ENCODE results near the gene ABCA1. TPM values are rescaled to one million over a fixed set of nuclear protein-coding genes. Genes with fewer than 3 reads are reported as not detected.

Gene ABCA1
- total RNA-seq, 2 donors from 2014 or later: 21.6 to 34.8 TPM

- Mint-ChIP-seq H3K27me3 (ENCODE audit: insufficient read depth) (peaks cover 15% of the 10 kb centered on the region), H3K27ac (no peak overlapping the region), H3K4me3 (no peak overlapping the region), H3K4me1 (peaks cover 10% of the 10 kb centered on the region), H3K9me3 (no peaks in the 10 kb centered on the region), H3K36me3 (ENCODE audit: low read depth) (no peaks in the 10 kb centered on the region)
- Histone ChIP-seq H3K4me1 (ENCODE audit: control insufficient read depth, insufficient read depth, low read length) (no peaks in the 10 kb centered on the region), H3K36me3 (ENCODE audit: control insufficient read depth, insufficient read depth, low read length) (no peaks in the 10 kb centered on the region), H3K27me3 (ENCODE audit: control insufficient read depth, insufficient read depth, low read length, poor library complexity, severe bottlenecking) (no peaks in the 10 kb centered on the region), H3K9me3 (ENCODE audit: control insufficient read depth, low read length) (no peaks in the 10 kb centered on the region), H3K27ac (ENCODE audit: low read depth, low read length) (no peak overlapping the region), H3K9ac (ENCODE audit: extremely low read depth, low read length, poor library complexity, severe bottlenecking) (no peak overlapping the region), H3K4me3 (ENCODE audit: low read length) (no peak overlapping the region)
- no peak for DNase-seq
- no peak for TF ChIP-seq CTCF (conservative IDR thresholded peaks at IDR 0.05)
- WGBS, 2 experiments (ENCODE audit: insufficient coverage in 1 of 2, insufficient read length in 1 of 2): 76 to 85% methylated on average over 8 of the region's 8 CpGs
These were observed 46.4 kb upstream of the ABCA1 start for GRCh38 chr9:104974053-104974962.

- 90 to 98% methylated on average over 4 of the region's 4 CpGs for WGBS, 2 experiments (ENCODE audit: insufficient coverage in 1 of 2, insufficient read length in 1 of 2)
- TF ChIP-seq CTCF (conservative IDR thresholded peaks at IDR 0.05): no peak
- Histone ChIP-seq H3K36me3 (ENCODE audit: control insufficient read depth, insufficient read depth, low read length) (no peaks in the 10 kb centered on the region), H3K27me3 (ENCODE audit: control insufficient read depth, insufficient read depth, low read length, poor library complexity, severe bottlenecking) (no peaks in the 10 kb centered on the region), H3K4me3 (ENCODE audit: low read length) (no peak overlapping the region), H3K9ac (ENCODE audit: extremely low read depth, low read length, poor library complexity, severe bottlenecking) (no peak overlapping the region), H3K27ac (ENCODE audit: low read depth, low read length) (no peak overlapping the region), H3K9me3 (ENCODE audit: control insufficient read depth, low read length) (no peaks in the 10 kb centered on the region), H3K4me1 (ENCODE audit: control insufficient read depth, insufficient read depth, low read length) (no peaks in the 10 kb centered on the region)
- no peak overlapping the region for H3K4me3 Mint-ChIP-seq
- H3K36me3 Mint-ChIP-seq (ENCODE audit: low read depth): no peaks in the 10 kb centered on the region
- H3K27ac Mint-ChIP-seq: no peak overlapping the region
- H3K9me3 Mint-ChIP-seq: no peaks in the 10 kb centered on the region
- no peak for DNase-seq
- peaks cover 15% of the 10 kb centered on the region for H3K27me3 Mint-ChIP-seq (ENCODE audit: insufficient read depth)
- H3K4me1 Mint-ChIP-seq: peaks cover 19% of the 10 kb centered on the region
These were observed 44.4 kb upstream of the ABCA1 start for GRCh38 chr9:104972242-104972866.

- no peak for TF ChIP-seq CTCF (conservative IDR thresholded peaks at IDR 0.05)
- no peaks in the 10 kb centered on the region for H3K9me3 ChIP-seq (ENCODE audit: control insufficient read depth, low read length)
- H3K4me1 ChIP-seq (ENCODE audit: control insufficient read depth, insufficient read depth, low read length): no peaks in the 10 kb centered on the region
- Mint-ChIP-seq H3K4me3 (no peak overlapping the region), H3K4me1 (peaks cover 19% of the 10 kb centered on the region), H3K27me3 (ENCODE audit: insufficient read depth) (peaks cover 15% of the 10 kb centered on the region), H3K36me3 (ENCODE audit: low read depth) (no peaks in the 10 kb centered on the region), H3K27ac (no peak overlapping the region), H3K9me3 (no peaks in the 10 kb centered on the region)
- no peak overlapping the region for H3K4me3 ChIP-seq (ENCODE audit: low read length)
- no peaks in the 10 kb centered on the region for H3K27me3 ChIP-seq (ENCODE audit: control insufficient read depth, insufficient read depth, low read length, poor library complexity, severe bottlenecking)
- WGBS, 2 experiments (ENCODE audit: insufficient coverage in 1 of 2, insufficient read length in 1 of 2): 93% methylated on average over 3 of the region's 3 CpGs; no CpG with 5 or more reads in 1 of the 2 experiments
- H3K9ac ChIP-seq (ENCODE audit: extremely low read depth, low read length, poor library complexity, severe bottlenecking): no peak overlapping the region
- peak; percentile 51 for DNase-seq
- no peaks in the 10 kb centered on the region for H3K36me3 ChIP-seq (ENCODE audit: control insufficient read depth, insufficient read depth, low read length)
- H3K27ac ChIP-seq (ENCODE audit: low read depth, low read length): no peak overlapping the region
These were observed 43.6 kb upstream of the ABCA1 start for GRCh38 chr9:104971511-104971910.
